Effector memory CD4-positive, alpha-beta T cell (primary cell): ENCODE results near the gene USP17L10.
"Not testable (repeated sequence)": the region's sequence is repeated elsewhere in the genome, so short reads cannot be mapped to it uniquely, and the experiment has no call there.

Experiments
- DNase-seq, 3 donors: peaks; one replicate each; pipeline ENCODE4 v3.0.0-alpha.2; 2020
- H3K27ac ChIP-seq: 2 replicates; pipeline ENCODE4 v1.7.0; 2013; ENCODE audit warnings: mild to moderate bottlenecking, low read length, moderate library complexity; ENCODE audit not compliant: insufficient read depth, poor library complexity, severe bottlenecking
- H3K27me3 ChIP-seq: replicated peaks from 2 replicates; pipeline ENCODE4 v1.7.0; 2013; ENCODE audit warnings: mild to moderate bottlenecking, low read length; ENCODE audit not compliant: insufficient read depth, control insufficient read depth, poor library complexity, severe bottlenecking
- H3K36me3 ChIP-seq: 2 replicates; pipeline ENCODE4 v1.7.0; 2013; ENCODE audit warnings: mild to moderate bottlenecking, low read length, moderate library complexity; ENCODE audit not compliant: control insufficient read depth, insufficient read depth
- H3K4me1 ChIP-seq: 2 replicates; pipeline ENCODE4 v1.7.0; 2013; ENCODE audit warnings: low read length, mild to moderate bottlenecking; ENCODE audit not compliant: control insufficient read depth, insufficient read depth, poor library complexity, severe bottlenecking
- H3K4me3 ChIP-seq: 2 replicates; pipeline ENCODE4 v1.7.0; 2013; ENCODE audit warnings: low read length, low read depth, mild to moderate bottlenecking; ENCODE audit not compliant: insufficient read depth, poor library complexity, severe bottlenecking
- H3K9me3 ChIP-seq: 2 replicates; pipeline ENCODE4 v1.7.0; 2013; ENCODE audit warnings: mild to moderate bottlenecking, low read length, moderate library complexity; ENCODE audit not compliant: control insufficient read depth

USP17L10 gene

DNA sequence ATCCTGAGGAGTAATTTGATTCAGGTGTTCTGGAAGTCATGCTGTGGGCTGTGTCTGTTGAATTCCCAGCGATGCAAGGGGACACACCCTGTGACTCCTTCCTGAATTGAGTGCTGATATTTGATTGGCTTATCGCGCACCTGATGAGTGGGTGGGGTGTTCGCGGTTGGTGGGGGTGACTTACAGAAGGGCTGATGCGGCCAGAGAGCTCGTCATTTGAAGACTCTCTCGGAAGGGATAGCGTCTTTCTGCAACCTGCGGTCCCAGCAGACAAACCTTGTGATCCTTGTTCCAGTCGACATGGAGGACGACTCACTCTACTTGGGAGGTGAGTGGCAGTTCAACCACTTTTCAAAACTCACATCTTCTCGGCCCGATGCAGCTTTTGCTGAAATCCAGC is 33.1 kb downstream of the USP17L10 start, which contains the start of gene USP17L17:
TSS of gene USP17L17 (plus strand) at position 301 of the 400 bp plus-strand sequence. CDS start at position 301, 0 bp downstream.
- not testable (repeated sequence) for DNase-seq, H3K9me3 ChIP-seq, H3K4me3 ChIP-seq, H3K36me3 ChIP-seq, H3K27me3 ChIP-seq, H3K4me1 ChIP-seq, H3K27ac ChIP-seq

DNA sequence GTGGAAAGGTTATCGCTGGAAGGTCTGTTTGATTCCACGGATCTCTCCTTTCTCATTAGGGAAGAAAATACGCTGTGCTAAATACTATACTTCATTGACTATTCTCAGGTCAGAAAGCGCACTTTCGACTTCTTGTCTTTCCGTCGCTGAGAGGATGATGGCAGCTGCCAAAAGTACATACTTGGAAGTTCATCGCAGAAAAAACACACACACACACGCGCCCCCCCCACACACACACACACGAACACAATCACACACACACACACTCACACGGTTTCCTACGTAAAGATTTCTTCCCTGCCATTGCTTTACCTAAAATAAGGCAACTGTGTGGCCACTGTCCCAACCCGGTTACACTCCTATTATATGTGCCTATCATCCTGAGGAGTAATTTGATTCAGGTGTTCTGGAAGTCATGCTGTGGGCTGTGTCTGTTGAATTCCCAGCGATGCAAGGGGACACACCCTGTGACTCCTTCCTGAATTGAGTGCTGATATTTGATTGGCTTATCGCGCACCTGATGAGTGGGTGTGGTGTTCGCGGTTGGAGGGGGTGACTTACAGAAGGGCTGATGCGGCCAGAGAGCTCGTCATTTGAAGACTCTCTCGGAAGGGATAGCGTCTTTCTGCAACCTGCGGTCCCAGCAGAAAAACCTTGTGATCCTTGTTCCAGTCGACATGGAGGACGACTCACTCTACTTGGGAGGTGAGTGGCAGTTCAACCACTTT is 37.7 kb downstream of the USP17L10 start, which contains the start of gene USP17L18:
TSS of gene USP17L18 (plus strand) at position 678 of the 728 bp plus-strand sequence. CDS start at position 678, 0 bp downstream.
- not testable (repeated sequence) for H3K27ac ChIP-seq, H3K4me1 ChIP-seq, DNase-seq

DNA sequence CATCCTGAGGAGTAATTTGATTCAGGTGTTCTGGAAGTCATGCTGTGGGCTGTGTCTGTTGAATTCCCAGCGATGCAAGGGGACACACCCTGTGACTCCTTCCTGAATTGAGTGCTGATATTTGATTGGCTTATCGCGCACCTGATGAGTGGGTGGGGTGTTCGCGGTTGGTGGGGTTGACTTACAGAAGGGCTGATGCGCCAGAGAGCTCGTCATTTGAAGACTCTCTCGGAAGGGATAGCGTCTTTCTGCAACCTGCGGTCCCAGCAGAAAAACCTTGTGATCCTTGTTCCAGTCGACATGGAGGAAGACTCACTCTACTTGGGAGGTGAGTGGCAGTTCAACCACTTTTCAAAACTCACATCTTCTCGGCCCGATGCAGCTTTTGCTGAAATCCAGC is 42.6 kb downstream of the USP17L10 start, which contains the start of gene USP17L19:
TSS of gene USP17L19 (plus strand) at position 301 of the 400 bp plus-strand sequence. CDS start at position 301, 0 bp downstream.
- not testable (repeated sequence) for H3K27ac ChIP-seq, DNase-seq, H3K4me1 ChIP-seq, H3K27me3 ChIP-seq, H3K36me3 ChIP-seq, H3K4me3 ChIP-seq, H3K9me3 ChIP-seq

More for the DNA sequence above, 37.7 kb downstream of the USP17L10 start, which contains the start of gene USP17L18:
- not testable (repeated sequence) for H3K27me3 ChIP-seq, H3K4me3 ChIP-seq, H3K36me3 ChIP-seq, H3K9me3 ChIP-seq

DNA sequence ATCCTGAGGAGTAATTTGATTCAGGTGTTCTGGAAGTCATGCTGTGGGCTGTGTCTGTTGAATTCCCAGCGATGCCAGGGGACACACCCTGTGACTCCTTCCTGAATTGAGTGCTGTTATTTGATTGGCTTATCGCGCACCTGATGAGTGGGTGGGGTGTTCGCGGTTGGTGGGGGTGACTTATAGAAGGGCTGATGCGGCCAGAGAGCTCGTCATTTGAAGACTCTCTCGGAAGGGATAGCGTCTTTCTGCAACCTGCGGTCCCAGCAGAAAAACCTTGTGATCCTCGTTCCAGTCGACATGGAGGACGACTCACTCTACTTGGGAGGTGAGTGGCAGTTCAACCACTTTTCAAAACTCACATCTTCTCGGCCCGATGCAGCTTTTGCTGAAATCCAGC is 47.4 kb downstream of the USP17L10 start, which contains the start of gene USP17L20:
TSS of gene USP17L20 (plus strand) at position 301 of the 400 bp plus-strand sequence. CDS start at position 301, 0 bp downstream.
- not testable (repeated sequence) for H3K4me3 ChIP-seq, H3K36me3 ChIP-seq, DNase-seq, H3K9me3 ChIP-seq, H3K27ac ChIP-seq, H3K4me1 ChIP-seq, H3K27me3 ChIP-seq
